Cardiac fibroblast (primary cell): ENCODE measurements around the gene INHBE.
"Not testable (repeated sequence)": the region's sequence is repeated elsewhere in the genome, so short reads cannot be mapped to it uniquely, and the experiment has no call there.

ENCODE experiments used
- DNase-seq, 2 donors: peaks; one replicate each; pipeline versions ENCODE4 v3.0.0 to v3.0.0-alpha.2; 2010; ENCODE audit warnings: low read depth in 2 of 2
- H3K4me3 ChIP-seq, 2 donors: replicated peaks in 1 of 2; 1 replicate in 1 of 2; 2 replicates in 1 of 2; pipeline ENCODE4 v1.5.1; 2011; ENCODE audit warnings: low read depth in 2 of 2, low read length in 2 of 2, mild to moderate bottlenecking in 2 of 2, moderate library complexity in 1 of 2
- TF ChIP-seq, protein P1 (sequence below): IDR thresholded peaks from one replicate; pipeline ENCODE4 v1.5.1; 2011; ENCODE audit warnings: low read depth, mild to moderate bottlenecking, low read length, inconsistent platforms

The INHBE gene, protein sequence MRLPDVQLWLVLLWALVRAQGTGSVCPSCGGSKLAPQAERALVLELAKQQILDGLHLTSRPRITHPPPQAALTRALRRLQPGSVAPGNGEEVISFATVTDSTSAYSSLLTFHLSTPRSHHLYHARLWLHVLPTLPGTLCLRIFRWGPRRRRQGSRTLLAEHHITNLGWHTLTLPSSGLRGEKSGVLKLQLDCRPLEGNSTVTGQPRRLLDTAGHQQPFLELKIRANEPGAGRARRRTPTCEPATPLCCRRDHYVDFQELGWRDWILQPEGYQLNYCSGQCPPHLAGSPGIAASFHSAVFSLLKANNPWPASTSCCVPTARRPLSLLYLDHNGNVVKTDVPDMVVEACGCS

GRCh38 chr12:57454566-57455373 is at the start of gene INHBE:
Gene INHBE, plus strand, starts transcription at chr12:57455307. Its CDS starts 230 bp downstream, at chr12:57455537.
- TF ChIP-seq, protein P1, sequence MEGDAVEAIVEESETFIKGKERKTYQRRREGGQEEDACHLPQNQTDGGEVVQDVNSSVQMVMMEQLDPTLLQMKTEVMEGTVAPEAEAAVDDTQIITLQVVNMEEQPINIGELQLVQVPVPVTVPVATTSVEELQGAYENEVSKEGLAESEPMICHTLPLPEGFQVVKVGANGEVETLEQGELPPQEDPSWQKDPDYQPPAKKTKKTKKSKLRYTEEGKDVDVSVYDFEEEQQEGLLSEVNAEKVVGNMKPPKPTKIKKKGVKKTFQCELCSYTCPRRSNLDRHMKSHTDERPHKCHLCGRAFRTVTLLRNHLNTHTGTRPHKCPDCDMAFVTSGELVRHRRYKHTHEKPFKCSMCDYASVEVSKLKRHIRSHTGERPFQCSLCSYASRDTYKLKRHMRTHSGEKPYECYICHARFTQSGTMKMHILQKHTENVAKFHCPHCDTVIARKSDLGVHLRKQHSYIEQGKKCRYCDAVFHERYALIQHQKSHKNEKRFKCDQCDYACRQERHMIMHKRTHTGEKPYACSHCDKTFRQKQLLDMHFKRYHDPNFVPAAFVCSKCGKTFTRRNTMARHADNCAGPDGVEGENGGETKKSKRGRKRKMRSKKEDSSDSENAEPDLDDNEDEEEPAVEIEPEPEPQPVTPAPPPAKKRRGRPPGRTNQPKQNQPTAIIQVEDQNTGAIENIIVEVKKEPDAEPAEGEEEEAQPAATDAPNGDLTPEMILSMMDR: peak; percentile 1
- DNase-seq: peak; percentile 78 to 80
- H3K4me3 ChIP-seq: no peak within 1 kb of the TSS

DNA sequence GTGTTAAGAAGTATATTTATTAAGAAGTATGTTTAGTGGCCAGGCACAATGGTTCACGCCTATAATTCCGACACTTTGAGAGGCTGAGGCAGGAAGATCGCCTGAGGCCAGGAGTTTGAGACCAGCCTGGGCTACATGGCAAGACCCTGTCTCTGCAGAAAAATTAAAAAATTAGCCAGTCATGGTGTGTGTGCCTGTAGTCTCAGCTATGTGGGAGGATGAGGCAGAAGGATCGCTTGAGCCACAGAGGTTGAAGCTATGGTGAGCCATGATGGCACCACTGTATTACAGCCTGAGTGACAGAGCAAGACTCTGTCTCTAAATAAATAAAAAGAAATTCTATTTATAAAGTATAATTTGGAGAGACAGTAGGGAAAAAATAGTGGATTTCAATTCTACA is 44.6 kb upstream of the INHBE start:
- TF ChIP-seq, protein P1: no peak
- no peak for DNase-seq
- no peak overlapping the region for H3K4me3 ChIP-seq

DNA sequence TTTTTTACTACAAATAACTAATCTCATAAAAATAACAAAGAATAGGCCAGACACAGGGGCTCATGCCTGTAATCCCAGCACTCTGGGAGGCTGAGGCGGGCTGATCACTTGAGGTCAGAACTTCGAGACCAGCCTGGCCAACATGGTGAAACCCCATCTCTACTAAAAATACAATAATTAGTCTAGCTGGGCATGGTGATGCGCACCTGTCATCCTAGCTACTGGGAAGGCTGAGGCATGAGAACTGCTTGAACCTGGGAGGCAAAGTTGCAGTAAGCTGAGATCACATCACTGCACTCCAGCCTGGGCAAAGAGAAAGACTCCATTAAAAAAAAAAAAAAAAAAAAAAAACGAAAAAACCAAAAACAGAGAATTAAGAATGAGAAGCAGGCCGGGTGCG is 40.9 kb upstream of the INHBE start:
- not testable (repeated sequence) for DNase-seq, H3K4me3 ChIP-seq

- DNase-seq: no peak
- TF ChIP-seq, protein P1: no peak
Measured at GRCh38 chr12:57415088-57415487, 40.0 kb upstream of the INHBE start.

DNA sequence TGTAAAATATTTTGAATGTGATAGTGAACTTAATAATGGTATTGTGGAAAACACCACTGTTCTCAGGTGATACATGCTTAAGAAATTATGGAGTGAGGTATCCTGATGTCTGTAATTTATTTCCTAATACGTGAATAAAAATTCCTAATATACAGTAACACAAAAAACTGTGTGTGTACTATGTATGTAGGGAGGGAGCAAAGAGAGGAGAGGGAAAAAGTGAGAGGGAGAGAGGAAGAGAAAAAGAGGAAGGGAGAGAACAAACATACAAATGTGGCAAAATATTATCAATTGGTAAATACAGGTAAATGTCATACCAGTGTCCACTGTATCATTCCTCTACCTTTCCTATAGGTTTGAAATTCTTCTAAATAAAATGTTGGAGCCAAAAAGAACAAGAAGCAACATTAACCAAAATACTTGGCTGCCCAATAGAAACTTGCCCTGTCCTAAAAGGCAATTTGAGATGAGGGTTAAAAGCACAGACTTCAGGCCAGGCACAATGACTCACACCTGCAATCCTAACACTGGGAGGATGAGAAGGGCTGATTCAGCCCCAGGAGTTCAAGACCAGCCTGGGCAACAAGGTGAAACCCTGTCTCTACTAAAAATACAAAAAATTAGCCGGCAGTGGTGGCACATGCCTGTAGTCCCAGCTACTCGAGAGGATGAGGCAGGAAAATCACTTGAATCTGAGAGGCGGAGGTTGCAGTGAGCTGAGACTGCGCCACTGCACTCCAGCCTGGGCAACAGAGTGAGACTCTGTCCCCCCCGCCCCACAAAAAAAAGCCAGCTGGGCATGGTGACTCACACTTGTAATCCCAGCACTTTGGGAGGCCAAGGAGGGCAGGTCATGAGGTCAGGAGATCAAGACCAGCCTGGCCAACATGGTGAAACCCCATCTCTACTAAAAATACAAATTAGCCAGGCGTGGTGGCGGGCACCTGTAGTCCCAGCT is 38.8 kb upstream of the INHBE start:
- TF ChIP-seq, protein P1: no peak
- H3K4me3 ChIP-seq: no peak overlapping the region
- DNase-seq: peak in 1 of 2 donors; percentile 48

More at GRCh38 chr12:57415088-57415487, 40.0 kb upstream of the INHBE start:
- H3K4me3 ChIP-seq: no peak overlapping the region

- no peak overlapping the region for H3K4me3 ChIP-seq
- DNase-seq: no peak
- TF ChIP-seq, protein P1: no peak
Measured at GRCh38 chr12:57418255-57418654, 36.9 kb upstream of the INHBE start.
